K562 (cell line): ENCODE data around the gene SMG6. TPM values are rescaled to one million over a fixed set of nuclear protein-coding genes. Genes with fewer than 3 reads are reported as not detected.

Experiments
- ATAC-seq: fragments of 200-7000 bp; cut with Tn5 transposase; 3 replicates; pipeline ENCODE4 v1.9.1; 2020; ENCODE audit warnings: moderate library complexity
- BruUV-seq: library from RNA; stranded (reverse); fragments of 400-500 nt; replicated peaks from 2 replicates; lab custom pipeline; 2021; lab: Mats Ljungman, UMichigan
- CTCF ChIA-PET: fragments of 300-600 bp; formaldehyde crosslinking; extraction: SDS; loops from one replicate; lab custom pipeline; 2021; ENCODE audit warnings: low intra/inter-chr PET ratio; lab: Yijun Ruan, JAX
- POLR2A ChIA-PET: fragments of 300-600, 350-650 bp; sonication (Branson Sonifier 250); formaldehyde crosslinking; extraction: SDS; loops from one replicate; lab custom pipeline; 2021; ENCODE audit warnings: antibody characterized with exemption, inconsistent platforms; lab: Yijun Ruan, JAX
- DNase-seq, 4 experiments: peaks; one replicate each; pipeline versions ENCODE4 v3.0.0 to v3.0.0-alpha.2; 2011 to 2018; ENCODE audit warnings: low spot score in 3 of 4, mixed read lengths in 3 of 4; ENCODE audit errors: extremely low read depth in 1 of 4
- FAIRE-seq: peaks from 2 replicates; lab custom pipeline; 2011; peaks lifted over from hg19 to GRCh38; lab: Jason Lieb, UNC
- H2AFZ ChIP-seq: 2 replicates; pipeline ENCODE4 v1.6.0; 2011; ENCODE audit warnings: low read depth, low read length, control low read depth, inconsistent platforms
- H3K27ac ChIP-seq: fragments of 200-600 bp; 3 replicates; pipeline ENCODE4 v1.8.0; 2011; ENCODE audit warnings: low read depth, mild to moderate bottlenecking, control low read depth, inconsistent platforms, low read length, moderate library complexity, mixed read lengths; ENCODE audit errors: extremely low read depth
- H3K27me3 ChIP-seq, 2 experiments: fragments of 300-600 bp in 1 of 2; 2 replicates in 1 of 2; 3 replicates in 1 of 2; pipeline versions ENCODE4 v1.6.0 to v1.8.0; 2011; ENCODE audit warnings: inconsistent platforms in 2 of 2, low read length in 2 of 2, mild to moderate bottlenecking in 1 of 2, mixed read lengths in 1 of 2, moderate library complexity in 1 of 2; ENCODE audit not compliant: control insufficient read depth in 2 of 2, insufficient read depth in 2 of 2
- H3K36me3 ChIP-seq: fragments of 300-600 bp; 3 replicates; pipeline ENCODE4 v1.8.0; 2011; ENCODE audit warnings: mild to moderate bottlenecking, low read length, inconsistent platforms; ENCODE audit not compliant: control insufficient read depth, insufficient read depth
- H3K4me1 ChIP-seq, 2 experiments: fragments of 200-600 bp in 1 of 2; replicated peaks in 1 of 2; 2 replicates in 1 of 2; 3 replicates in 1 of 2; pipeline versions ENCODE4 v1.5.1 to v1.8.0; 2011; ENCODE audit warnings: inconsistent platforms in 2 of 2, low read length in 2 of 2, mild to moderate bottlenecking in 1 of 2, mixed read lengths in 1 of 2, moderate library complexity in 1 of 2; ENCODE audit not compliant: control insufficient read depth in 2 of 2, insufficient read depth in 2 of 2
- H3K4me2 ChIP-seq: 2 replicates; pipeline ENCODE4 v1.6.1; 2011; ENCODE audit warnings: low read length, control low read depth, inconsistent platforms, mixed read lengths; ENCODE audit not compliant: insufficient read depth
- H3K4me3 ChIP-seq: fragments of 200-600 bp; sonication (generic), shearing (Covaris generic); 2 replicates; pipeline ENCODE4 v1.5.1; 2016; ENCODE audit warnings: control low read depth, inconsistent platforms
- H3K79me2 ChIP-seq: fragments of 200-600 bp; 3 replicates; pipeline ENCODE4 v1.8.0; 2011; ENCODE audit warnings: low read length, inconsistent platforms; ENCODE audit not compliant: control insufficient read depth, insufficient read depth
- H3K9ac ChIP-seq, 2 experiments: 2 replicates each; pipeline versions ENCODE4 v1.6.0 to v1.6.1; 2011; ENCODE audit warnings: low read depth in 2 of 2, low read length in 2 of 2, control low read depth in 1 of 2, inconsistent platforms in 1 of 2, mild to moderate bottlenecking in 1 of 2, mixed read lengths in 1 of 2; ENCODE audit not compliant: insufficient read depth in 1 of 2
- H3K9me1 ChIP-seq: one replicate; pipeline ENCODE4 v1.6.0; 2011; ENCODE audit warnings: inconsistent platforms, mild to moderate bottlenecking, low read length, moderate library complexity; ENCODE audit not compliant: control insufficient read depth, insufficient read depth
- H3K9me3 ChIP-seq: replicated peaks from 2 replicates; pipeline ENCODE4 v1.5.1; 2011; ENCODE audit warnings: low read depth, low read length, inconsistent platforms; ENCODE audit not compliant: control insufficient read depth, insufficient read depth
- H4K20me1 ChIP-seq: replicated peaks from 2 replicates; pipeline ENCODE4 v1.6.1; 2011; ENCODE audit warnings: low read length, inconsistent platforms, mixed read lengths; ENCODE audit not compliant: control insufficient read depth, insufficient read depth
- ATF6 ChIP-seq: sonication (generic); formaldehyde crosslinking; IDR thresholded peaks from 2 replicates; pipeline ENCODE4 v1.4.0; 2020; ENCODE audit warnings: mild to moderate bottlenecking, missing genetic modification reagents
- BCOR ChIP-seq: fragments of 450-650 bp; IDR thresholded peaks from 2 replicates; pipeline ENCODE4 v1.6.1; 2016
- CHAMP1 ChIP-seq: fragments of 450-650 bp; IDR thresholded peaks from 2 replicates; pipeline ENCODE4 v1.6.1; 2016; ENCODE audit warnings: mild to moderate bottlenecking
- DMBX1 ChIP-seq: fragments of 250-450 bp; sonication (Bioruptor Pico); IDR thresholded peaks from 2 replicates; pipeline ENCODE4 v1.8.0; 2022; ENCODE audit warnings: inconsistent platforms, mild to moderate bottlenecking, moderate library complexity, borderline replicate concordance
- HNRNPUL1 ChIP-seq: fragments of 200-400 bp; formaldehyde crosslinking; IDR thresholded peaks from 2 replicates; pipeline ENCODE4 v1.6.1; 2017; ENCODE audit warnings: low read length
- MAZ ChIP-seq, 2 experiments: fragments of 450-650 bp in 1 of 2; sonication (generic) in 1 of 2; formaldehyde crosslinking; IDR thresholded peaks in 1 of 2; conservative IDR thresholded peaks in 1 of 2; 2 replicates each; pipeline versions ENCODE4 v1.4.0 to v1.5.0; 2020; ENCODE audit warnings: mild to moderate bottlenecking in 1 of 2, missing genetic modification reagents in 1 of 2
- NCOR1 ChIP-seq: fragments of 450-650 bp; IDR thresholded peaks from 2 replicates; pipeline ENCODE4 v1.6.1; 2016; ENCODE audit warnings: mild to moderate bottlenecking, moderate library complexity
- WGBS: fragments of 100-300 bp; shearing (Covaris generic); methylation state at CpG from one replicate; pipeline ENCODE4 v1.1.6; 2016; ENCODE audit warnings: low coverage, mixed read lengths; ENCODE audit not compliant: insufficient coverage; ENCODE audit errors: missing lambda C conversion rate; 5-methylcytosine and 5-hydroxymethylcytosine counted together
- in situ Hi-C: fragments of 300-500 bp; cut with MboI; formaldehyde crosslinking; loops from 4 replicates; pipeline ENCODE4 v1.15.0; 2018; ENCODE audit warnings: inconsistent platforms, mixed read lengths
- intact Hi-C: fragments of 100-400 bp; cut with micrococcal nuclease; formaldehyde crosslinking; loops from 2 replicates; pipeline ENCODE4 v1.14.2; 2022
- polyA plus RNA-seq, 8 experiments: library from polyadenylated mRNA; depleted of rRNA in 4 of 8; stranded (reverse) in 5 of 8; unstranded in 3 of 8; fragments of >200 nt; fragmentation: Nextera tagmentation in 2 of 8; fragmentation: Illumina TruSeq in 1 of 8; extraction: Ambion mirVana in 2 of 8; extraction: Trizol in 1 of 8; gene quantifications; 2 replicates each; pipeline versions ENCODE4 v1.2.1 to v1.2.3, GENCODE V29; 2011 to 2014; ENCODE audit warnings: inconsistent platforms in 1 of 8, missing spikeins in 1 of 8
- total RNA-seq, 7 experiments: library from RNA; depleted of rRNA in 6 of 7; stranded (reverse); fragments of >200 nt in 6 of 7; fragmentation: Illumina TruSeq in 2 of 7; extraction: Trizol in 2 of 7; gene quantifications; 2 replicates each; pipeline versions ENCODE4 v1.2.1 to v1.2.3, GENCODE V29; 2011 to 2021; ENCODE audit warnings: low replicate concordance in 1 of 7

SMG6 gene
- total and polyA plus RNA-seq, 9 of the 15 experiments (the other 6 are each of a cell fraction or from before 2014, with no cell fraction given): 0.44 to 13.9 (median 6.0) TPM

GRCh38 chr17:2190014-2190413 lies 113.6 kb downstream of the SMG6 start:
- Histone ChIP-seq H3K4me2 (no peak overlapping the region), H3K9me3 (no peaks in the 10 kb centered on the region), H3K27me3 (no peaks in the 10 kb centered on the region), H3K79me2 (no peaks in the 10 kb centered on the region), H2AFZ (no peak overlapping the region), H3K36me3 (peaks cover 5% of the 10 kb centered on the region; the same call in 1 of the 3 replicates), H4K20me1 (no peaks in the 10 kb centered on the region), H3K4me3 (no peak overlapping the region), H3K4me1 (peaks cover 0 to 16% of the 10 kb centered on the region in 2 experiments; a peak in 3 of 5 replicates), H3K9me1 (peaks cover 3% of the 10 kb centered on the region), H3K9ac (no peak overlapping the region), H3K27ac (no peak overlapping the region)
- DNase-seq: no peak
- ChIA-PET POLR2A (interaction anchor here (0.6 kb wide), 1 partner anchor 27 kb away, joined by 3 read pairs; no protein-coding TSS in a partner anchor), CTCF (no interaction called here)
- no TSS peak for BruUV-seq
- 29% methylated on average over 1 of the region's 4 CpGs for WGBS
- in situ Hi-C loops (no loop called here), intact Hi-C loops (no loop called here)
- no peak for ATAC-seq
- TF ChIP-seq DMBX1 (no peak), MAZ (CRISPR knock-in tag; conservative IDR thresholded peaks at IDR 0.05 in 1 of 2, IDR thresholded peaks at IDR 0.05 in 1 of 2) (no peak), ATF6 (no peak), HNRNPUL1 (no peak), CHAMP1 (no peak), NCOR1 (no peak), BCOR (no peak)
- no peak for FAIRE-seq
